GM20431 (cell line): ENCODE measurements around the gene DAB1.
"Not testable (repeated sequence)": the region's sequence is repeated elsewhere in the genome, so short reads cannot be mapped to it uniquely, and the experiment has no call there.

Source experiments
- in situ Hi-C: fragments of 300-500 bp; cut with MseI, MboI; formaldehyde crosslinking; loops from one replicate; pipeline ENCODE4 v1.15.0; 2020; ENCODE audit warnings: low sequenced_read_pairs; ENCODE audit not compliant: unreplicated experiment

DAB1 gene

DNA sequence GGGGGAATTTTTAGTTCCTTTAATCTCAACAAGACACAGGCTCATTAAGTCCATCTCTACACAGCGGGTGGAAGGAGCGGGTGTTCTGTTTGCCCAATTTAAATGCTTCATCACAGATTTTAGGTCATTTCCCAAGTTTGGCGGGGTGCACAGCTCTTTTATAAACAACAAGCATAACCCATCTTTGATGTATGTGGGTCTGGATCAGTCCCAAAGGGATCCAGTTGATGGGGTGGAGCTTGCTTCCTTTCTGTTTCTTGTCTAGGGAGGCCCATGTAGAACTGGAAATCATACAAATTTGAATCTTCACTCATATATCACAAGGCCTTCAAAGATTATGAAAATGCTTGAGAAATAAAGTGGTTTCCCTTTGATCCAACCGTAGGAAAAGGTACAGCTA is 317.6 kb downstream of the DAB1 start:
- in situ Hi-C loops, result no loop called here

DNA sequence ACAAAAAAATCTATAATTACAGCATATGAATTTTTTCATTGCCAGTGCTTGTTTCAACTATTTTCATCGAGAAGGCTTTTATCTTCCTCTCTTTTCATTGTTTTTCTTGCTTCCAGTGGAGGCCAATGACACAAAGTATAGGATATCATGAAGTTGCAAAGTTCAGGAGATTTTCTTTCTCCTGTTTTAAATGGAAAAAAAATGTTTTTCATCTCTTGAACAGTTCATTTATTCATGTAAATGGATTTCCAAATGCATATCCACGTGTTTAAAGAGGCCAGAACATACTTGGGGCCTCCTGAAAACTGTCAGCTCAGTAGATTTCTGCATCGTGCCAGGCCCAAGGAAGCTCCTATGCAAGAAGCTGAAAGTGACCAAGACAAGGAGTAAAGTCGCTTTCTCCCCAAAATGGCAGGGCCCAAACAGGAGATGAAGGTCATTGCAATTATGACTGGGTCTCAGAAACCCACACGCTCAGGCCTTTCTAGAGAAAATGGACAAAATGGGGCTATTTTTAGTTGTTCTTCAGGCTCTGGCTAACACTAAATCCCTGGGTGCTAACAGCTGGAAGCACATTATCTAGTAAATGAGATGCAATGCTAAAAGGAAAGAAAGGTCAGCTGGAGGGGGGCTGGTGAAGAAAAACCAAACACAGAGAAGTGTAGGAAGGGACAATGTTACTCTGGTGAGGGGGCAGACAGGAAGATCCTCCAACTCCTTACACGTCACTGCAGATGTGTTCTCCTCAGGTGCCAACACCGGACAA is 321.1 kb downstream of the DAB1 start:
- in situ Hi-C loops, result no loop called here

DNA sequence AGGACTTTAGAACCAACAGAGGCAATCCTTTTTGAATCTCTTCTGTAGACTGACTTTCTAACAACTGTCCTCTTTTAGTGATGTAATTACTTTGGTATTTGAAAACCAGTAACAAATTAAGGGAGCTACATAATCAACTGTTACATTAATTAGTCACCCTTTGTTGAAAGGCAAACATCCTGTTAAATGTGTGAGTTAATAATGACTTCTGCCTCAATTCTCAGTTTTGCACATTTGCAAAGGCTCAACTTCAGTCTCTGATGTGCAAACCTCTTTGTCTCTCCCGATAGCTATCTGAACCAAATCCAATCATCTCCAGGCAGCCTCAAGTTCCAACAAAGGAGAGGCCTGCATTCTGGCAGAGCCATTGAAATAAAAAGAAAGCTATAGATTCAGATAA is 322.7 kb downstream of the DAB1 start:
- in situ Hi-C loops, result no loop called here

DNA sequence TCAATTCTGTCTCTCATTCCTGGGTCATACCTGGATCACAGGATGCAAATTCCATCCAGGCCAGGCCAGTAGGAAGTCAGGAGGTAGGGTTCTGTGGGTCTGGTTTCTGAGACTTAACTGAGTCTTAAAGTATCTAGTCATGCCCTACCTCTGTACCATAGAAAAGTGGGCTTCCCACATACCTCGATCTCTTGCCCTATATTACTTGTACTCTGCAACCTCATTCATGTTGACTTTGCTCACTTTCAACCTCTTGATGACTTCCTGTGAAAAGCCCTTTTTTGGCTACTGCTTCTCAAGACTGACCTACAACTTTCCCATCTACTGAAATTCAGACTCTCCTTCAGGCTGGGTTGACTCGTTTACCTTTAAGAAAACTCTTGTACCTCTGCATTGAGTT is 329.1 kb downstream of the DAB1 start:
- in situ Hi-C loops, result no loop called here

DNA sequence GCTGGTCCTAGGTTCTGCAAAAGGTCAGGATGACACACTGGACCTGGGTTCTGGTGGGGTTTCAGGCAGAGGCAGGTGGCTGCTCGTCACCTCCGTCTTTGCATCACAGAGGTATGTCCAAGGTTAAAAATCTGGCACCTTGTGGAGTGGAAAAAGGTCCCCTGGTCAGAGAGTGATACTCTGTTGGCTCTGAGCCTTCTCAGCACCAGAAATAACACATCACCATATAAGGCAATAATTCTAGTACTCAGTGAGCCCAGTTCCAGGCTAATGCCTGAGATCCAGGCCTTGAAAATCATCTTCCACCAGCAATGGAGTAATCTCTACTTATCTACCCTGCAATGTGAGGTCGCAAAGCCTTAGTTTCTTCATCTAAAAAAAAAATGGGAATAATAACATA is 330.7 kb downstream of the DAB1 start:
- in situ Hi-C loops, result no loop called here

DNA sequence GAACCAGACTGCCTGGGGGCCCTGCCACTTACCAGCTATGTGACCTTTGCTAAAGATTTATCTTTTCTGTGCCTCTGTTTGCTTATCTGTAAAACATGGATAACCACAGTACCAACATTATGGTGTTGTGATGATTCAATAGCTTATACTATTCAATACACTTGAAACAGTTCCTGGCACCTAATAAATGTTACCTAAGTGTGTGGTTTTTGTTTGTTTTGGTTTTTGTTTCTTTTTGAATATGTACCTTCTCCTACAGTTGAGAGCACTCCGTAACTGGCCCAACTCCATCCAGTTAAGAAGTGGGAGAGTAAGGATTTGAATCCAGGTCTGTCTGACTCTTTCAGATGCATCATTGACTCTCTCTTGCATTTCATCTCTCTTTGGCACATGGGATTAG is 332.2 kb downstream of the DAB1 start:
- in situ Hi-C loops, result no loop called here

DNA sequence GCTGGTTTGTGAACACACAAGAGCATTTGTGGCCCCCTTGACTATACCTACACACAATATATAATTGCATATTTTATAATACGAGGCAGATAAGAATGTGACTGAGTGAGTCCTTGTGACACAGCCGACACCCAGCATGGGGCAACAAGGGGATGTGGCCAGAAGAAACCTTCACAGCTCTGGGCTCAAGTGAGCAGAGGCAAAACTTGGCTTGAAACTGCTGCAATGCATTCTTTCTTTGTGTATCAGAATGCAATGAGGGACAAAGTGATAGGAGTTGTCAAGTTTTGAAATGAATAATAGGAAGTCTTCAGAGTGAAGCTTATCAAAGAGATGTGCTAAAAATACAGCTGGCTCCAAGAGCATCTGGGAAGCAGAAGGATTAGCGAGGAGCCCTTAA is 334.0 kb downstream of the DAB1 start:
- in situ Hi-C loops, result no loop called here

DNA sequence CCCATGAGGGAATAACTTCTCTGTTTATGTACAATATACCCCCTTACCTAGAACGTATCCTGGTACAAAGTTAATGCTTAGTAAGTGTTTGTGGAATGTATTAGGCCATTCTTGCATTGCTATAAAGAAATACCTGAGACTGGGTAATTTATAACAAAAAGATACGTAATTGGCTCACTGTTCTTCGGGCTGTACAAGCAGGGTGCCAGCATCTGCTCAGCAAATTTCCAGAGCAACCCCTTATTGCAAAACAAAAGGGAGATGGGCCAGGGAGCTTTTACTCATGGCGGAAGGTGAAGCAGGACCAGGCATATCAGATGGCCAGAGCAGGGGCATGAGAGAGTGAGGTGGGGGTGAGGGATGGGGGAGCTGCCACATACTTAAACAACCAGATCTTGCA is 334.6 kb downstream of the DAB1 start:
- in situ Hi-C loops, result no loop called here

DNA sequence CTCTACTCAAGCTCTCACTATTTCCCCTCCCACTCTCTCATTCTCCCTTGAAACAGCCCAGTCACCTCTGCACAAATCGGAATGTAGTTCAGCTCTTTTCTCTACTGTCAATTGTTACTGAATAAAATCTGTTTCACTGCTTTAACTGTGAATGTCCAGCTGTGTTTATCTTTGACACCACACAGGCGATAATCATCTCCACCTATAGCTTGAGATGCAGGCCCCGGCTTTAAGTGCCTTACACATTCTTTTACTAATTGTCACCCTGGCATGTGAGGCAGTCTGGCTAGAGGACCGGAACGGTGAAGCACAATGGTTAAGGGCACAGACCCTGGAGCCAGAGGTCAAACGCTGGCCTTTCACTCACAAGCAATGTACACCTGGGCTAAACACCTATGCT is 335.2 kb downstream of the DAB1 start:
- in situ Hi-C loops, result no loop called here

DNA sequence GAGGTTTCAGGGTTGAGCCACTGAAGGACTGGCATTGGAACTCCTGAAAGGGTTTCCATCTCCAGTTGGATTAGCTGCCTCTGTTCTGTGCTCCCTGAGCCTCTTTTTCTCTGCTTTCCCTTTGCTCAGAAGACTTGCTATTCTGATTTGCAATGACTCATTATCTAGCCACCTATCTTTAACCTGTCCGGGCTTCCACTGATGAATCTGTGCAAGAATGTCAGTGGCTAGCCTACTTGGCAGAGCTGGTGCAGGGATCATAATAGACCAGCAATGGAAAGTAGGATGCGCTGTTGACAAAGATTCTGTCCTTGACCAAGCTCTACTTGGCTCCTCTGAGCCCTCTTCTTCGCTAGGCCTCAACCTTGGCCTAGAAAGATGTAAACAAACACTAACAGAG is 336.2 kb downstream of the DAB1 start:
- in situ Hi-C loops, result not testable (repeated sequence)

DNA sequence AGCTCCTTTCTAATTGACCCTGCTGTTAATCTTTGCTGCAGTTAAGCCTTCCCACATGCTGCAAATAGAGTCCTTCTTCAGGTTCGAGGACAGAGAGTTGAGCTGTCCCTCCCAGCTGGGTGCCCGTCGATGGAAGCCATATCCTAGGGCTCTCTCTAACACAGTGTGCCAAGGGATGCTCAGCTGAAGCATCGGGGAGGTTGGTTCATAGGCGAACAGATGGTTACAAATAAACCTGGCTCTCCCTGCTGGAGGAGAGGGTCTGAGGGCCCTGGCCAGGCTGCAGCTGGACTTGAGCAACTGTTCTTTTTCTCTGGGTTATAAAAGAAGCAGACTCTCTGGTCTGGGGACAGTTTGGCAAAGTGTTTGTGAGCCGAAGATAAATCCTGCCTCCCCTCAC is 337.7 kb downstream of the DAB1 start:
- in situ Hi-C loops, result no loop called here

DNA sequence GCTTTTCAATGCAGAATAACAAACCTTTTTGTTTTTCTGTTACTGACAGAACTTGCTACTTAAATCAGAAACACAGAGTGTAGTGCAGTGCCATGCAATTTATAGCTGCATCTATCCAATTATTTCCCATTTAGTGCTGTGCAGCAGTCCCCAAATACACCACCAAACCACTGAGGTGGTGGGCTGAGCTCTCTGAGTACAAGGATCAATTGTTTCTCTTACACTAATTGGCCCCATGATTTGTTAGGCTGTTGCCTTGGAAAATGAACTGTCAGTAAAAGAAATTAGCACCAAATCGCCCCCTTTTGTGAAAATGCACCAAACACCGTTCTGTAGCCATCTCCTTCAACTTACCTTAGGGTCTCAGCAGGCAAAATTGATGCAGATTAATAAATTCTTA is 339.2 kb downstream of the DAB1 start:
- in situ Hi-C loops, result no loop called here

DNA sequence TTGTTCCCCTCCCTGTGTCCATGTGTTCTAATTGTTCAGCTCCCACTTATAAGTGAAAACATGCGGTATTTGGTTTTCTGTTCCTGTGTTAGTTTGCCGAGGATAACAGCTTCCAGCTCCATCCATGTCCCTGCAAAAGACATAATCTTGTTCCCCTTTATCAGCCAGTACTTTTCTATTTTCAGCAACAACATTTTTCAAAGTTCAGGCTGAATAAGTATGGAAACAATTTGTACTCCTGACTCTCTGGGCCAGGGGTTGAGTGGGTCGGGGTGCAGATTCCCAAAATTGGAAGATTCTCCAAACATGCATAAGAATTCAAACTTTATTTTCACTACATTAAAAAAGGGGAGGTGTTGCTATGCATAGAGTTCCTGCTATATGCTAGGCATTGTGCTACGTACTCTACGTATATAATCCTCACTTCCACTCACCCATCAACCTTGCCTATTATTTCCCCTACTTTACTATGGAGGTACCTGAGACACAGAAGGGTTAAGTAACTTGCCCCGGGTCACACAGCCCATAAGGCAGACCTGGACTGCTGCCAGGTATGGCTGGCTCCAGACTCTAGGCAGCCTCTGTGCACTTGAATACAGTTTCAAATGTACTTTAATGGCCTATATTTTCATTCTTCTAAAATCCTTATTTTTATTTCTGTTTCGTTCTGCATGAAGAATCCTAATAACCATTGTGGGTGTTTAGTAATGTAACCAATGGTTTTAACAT is 341.0 kb downstream of the DAB1 start:
- in situ Hi-C loops, result no loop called here

DNA sequence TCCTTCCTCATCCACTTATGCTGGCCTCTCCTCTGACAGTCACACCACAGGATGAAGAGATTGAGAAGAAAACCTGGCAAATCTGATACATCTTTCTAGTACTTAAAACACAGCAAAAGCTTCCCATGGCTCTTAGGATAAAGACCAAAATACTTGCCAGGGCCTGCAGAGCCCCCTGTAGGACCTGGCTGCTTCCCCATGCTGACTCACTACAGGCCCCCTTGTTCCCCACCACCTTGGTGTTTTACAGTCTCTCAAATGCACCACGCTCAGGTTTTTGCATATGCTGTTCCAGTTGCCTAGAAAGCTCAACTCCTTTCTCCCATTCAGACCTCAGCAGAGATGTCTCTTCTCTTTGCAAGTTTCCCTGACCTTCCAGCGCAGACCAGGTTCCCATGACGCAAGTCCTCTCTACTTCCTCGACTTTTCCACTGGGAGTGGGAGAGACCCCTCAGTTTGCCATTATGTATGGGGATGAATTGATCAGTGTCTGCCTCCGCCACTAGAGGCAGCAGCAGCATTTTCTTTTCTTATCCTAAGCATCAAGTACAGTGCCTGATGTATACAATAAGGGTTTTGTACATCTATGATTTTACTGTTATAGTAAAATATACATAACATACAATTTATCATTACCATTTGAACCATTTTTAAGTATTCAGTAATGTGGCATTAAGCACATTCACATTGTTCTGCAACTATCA is 344.3 kb downstream of the DAB1 start:
- in situ Hi-C loops, result no loop called here

DNA sequence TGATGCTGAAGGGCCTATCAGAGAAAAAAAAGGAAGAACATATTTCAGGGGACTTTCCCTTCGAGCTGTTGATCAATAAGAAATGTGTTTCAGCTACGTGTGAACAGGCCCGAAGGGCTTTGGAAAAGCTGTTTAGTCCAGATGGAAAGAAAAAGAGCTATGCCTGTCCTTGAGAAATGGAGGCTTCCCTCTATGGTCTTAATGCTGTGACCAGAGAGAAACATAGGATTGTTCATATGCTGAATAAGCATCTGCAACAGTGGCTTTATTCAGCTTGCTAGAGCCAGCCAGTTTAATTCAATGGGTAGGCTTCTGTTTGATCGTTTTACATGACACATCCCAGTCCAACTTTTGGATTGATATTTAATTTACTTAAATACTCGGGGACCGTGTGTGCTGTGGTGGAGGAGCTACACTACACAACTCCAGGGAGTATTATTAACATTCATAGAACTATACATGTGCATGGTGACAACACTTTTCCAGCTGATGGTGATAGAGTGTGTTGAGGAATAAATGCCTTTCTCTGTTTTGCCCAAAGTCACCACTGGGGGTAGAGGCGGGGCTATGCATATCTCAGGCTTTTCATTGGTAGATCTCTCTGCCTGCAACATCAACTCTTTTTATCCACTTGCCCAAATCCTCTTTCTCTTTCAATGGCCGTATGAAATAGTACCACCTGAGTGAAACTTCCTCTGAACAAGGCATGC is 351.3 kb downstream of the DAB1 start:
- in situ Hi-C loops, result no loop called here

DNA sequence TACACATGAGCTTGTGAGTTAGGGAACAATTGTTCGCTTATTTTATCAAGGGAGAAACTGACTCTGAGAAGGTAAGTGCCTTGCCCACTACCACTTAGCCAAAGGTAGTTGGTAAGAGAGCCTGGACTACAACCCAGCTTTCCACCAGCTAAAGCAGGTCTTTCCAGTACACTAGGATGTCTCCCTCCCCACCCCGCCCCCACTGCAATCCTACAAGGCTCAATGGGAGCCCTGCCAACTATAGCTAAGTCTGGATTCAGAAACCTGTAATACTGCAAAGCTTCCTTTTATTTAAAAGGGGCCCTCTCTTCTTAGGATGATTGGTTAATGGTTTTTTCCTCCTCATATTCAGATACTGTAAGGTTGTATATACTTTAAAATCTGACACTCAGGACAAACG is 356.0 kb downstream of the DAB1 start:
- in situ Hi-C loops, result no loop called here

DNA sequence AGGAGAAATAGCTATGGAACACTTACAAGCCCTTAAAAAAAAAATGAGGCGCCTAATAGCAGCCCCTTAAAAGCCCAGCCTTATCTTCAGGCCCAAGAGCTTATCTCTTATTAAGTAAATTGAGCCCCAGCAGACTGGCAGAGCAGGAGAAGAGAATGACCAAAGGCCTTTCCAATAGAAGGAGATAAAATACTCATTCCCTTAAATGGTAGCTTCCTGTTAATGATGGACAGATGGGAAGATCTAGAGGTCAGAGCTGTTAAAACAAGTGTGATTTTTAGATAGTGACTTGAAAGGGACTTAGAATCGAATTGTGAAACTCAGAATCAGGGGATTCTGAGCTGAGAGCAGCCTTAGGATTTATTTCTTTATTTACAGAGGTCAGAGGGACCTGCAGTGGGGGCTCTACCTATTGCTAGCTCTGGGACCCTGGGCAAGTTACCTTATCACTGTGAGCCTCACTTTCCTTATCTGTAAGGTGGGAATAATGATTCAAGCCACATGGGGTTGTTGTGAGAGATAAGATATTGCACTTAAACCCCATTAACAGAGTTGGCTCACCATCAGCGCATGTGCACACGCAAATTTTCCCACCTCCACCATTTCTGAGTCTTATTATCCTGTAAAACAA is 356.8 kb downstream of the DAB1 start:
- in situ Hi-C loops, result no loop called here

DNA sequence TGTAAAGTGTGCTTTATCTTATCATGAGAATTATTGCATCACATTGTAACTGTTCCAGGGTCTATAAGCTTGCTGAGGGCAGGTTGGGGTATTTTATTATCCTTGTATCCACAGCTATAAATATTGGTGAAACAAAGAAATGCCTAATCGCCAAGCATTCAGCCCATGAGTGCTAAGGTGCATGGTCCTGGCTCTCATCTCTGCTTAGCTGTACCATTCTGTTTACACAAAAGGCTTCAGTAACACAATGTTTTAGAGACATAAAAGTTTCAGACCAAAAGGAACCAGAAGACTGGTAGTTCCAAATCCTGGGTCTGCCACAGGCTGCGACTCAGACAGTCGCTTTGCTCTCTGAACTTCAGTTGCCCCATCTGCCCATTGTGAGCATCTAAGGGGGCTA is 358.4 kb downstream of the DAB1 start:
- in situ Hi-C loops, result no loop called here

DNA sequence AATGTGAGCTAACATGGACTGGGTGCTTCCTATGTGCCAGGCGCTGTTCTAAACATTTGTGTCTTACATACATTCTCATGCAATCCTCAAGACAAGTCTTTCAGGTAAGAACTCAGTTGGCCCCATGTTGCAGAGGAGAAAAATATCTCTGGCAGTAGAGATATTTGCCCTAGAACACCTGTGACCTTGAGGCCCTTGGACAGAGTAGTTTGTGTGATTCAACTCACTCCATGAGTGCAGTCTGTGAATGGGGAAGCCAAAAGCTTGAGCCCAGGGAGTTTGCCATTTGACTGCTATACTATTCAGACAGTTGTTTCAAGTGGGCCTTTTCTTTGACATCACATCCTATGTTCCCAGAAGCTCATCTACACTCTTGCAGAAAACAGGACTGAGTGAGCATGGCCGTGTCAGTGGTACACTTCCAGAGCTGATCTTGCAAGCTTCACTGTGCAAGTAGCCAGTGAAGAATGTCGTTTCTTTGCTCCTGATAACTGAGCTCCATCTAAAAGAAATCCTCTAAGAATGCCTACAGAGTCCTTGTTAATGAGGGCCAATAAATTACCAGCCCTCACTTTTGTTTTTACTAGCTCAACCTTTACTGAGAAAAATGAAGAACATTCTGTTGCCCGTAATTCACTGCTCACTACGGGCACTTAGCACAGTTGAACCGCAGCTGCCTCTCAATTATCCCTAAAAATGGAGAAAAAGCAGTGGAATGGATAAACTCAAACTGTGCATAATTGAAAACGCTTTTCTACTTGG is 359.3 kb downstream of the DAB1 start:
- in situ Hi-C loops, result no loop called here
